Measurements from ENCODE around the gene GK. TPM values are rescaled to one million over a fixed set of nuclear protein-coding genes. Genes with fewer than 3 reads are reported as not detected.
A peak's percentile ranks its signal among the peaks of the same experiment; 100 is the strongest.

Gene GK
- total and polyA plus RNA-seq, 9 of the 15 experiments (the other 6 are each of a cell fraction or from before 2014, with no cell fraction given) = 8.0 to 15.7 (median 12.4) TPM

- in situ Hi-C loops (cut with MboI) = no loop called here
- Histone ChIP-seq H2AFZ (ENCODE audit: low read depth, low read length) (no peak overlapping the region), H3K9me3 (replicated peaks; ENCODE audit: control insufficient read depth, insufficient read depth, low read depth, low read length) (no peaks in the 10 kb centered on the region), H4K20me1 (replicated peaks; ENCODE audit: control insufficient read depth, insufficient read depth, low read length) (no peaks in the 10 kb centered on the region), H3K9ac (ENCODE audit: insufficient read depth in 1 of 2, low read depth in 2 of 2, low read length in 2 of 2) (no peak overlapping the region), H3K9me1 (ENCODE audit: control insufficient read depth, insufficient read depth, low read length) (no peaks in the 10 kb centered on the region), H3K27ac (ENCODE audit: extremely low read depth, low read depth, low read length) (peak overlapping the region; percentile 63; the same call in 2 of the 3 replicates), H3K27me3 (ENCODE audit: control insufficient read depth in 2 of 2, insufficient read depth in 2 of 2, low read length in 2 of 2) (no peaks in the 10 kb centered on the region), H3K36me3 (ENCODE audit: control insufficient read depth, insufficient read depth, low read length) (no peaks in the 10 kb centered on the region), H3K4me3 (no peak overlapping the region), H3K79me2 (ENCODE audit: control insufficient read depth, insufficient read depth, low read length) (no peaks in the 10 kb centered on the region; the same call in 1 of the 3 replicates), H3K4me1 (replicated peaks in 1 of 2; ENCODE audit: control insufficient read depth in 2 of 2, insufficient read depth in 2 of 2, low read length in 2 of 2) (peaks cover 3 to 19% of the 10 kb centered on the region in 2 experiments; a peak in 2 of 5 replicates), H3K4me2 (ENCODE audit: insufficient read depth, low read length) (no peak overlapping the region)
- 38% methylated on average over 2 of the region's 2 CpGs for WGBS (ENCODE audit: insufficient coverage, low coverage, missing lambda C conversion rate)
- peak; percentile 77 for ATAC-seq
- ChIA-PET CTCF (ENCODE audit: low intra/inter-chr PET ratio) (no interaction called here), POLR2A (no interaction called here)
- FAIRE-seq = no peak
- DNase-seq (ENCODE audit: extremely low read depth in 1 of 4, low spot score in 3 of 4) = peak; percentile 22 to 58 (median 40)
- intact Hi-C loops (cut with micrococcal nuclease) = loop anchor here (10.0 kb wide), 1 partner anchor 225 kb away; the partner anchor contains the start of gene TAB3
- no TSS peak for BruUV-seq (replicated peaks)
- peak; percentile 63 to 68; a peak in 2 of 4 replicates for TF ChIP-seq TRIM24 (IDR thresholded peaks at IDR 0.05)
- no peak for TF ChIP-seq NRF1 (conservative IDR thresholded peaks at IDR 0.05 in 1 of 2, IDR thresholded peaks at IDR 0.05 in 1 of 2)
- no peak for TF ChIP-seq POU5F1 (IDR thresholded peaks at IDR 0.05; ENCODE audit: borderline replicate concordance, low read depth, low read length, partially characterized antibody)
- TF ChIP-seq EP300 (IDR thresholded peaks at IDR 0.05; ENCODE audit: low read length) = peak; percentile 56; the same call in 1 of the 2 replicates
- peak; percentile 18; the same call in 1 of the 2 replicates for TF ChIP-seq CREM (IDR thresholded peaks at IDR 0.05; ENCODE audit: low read depth)
- TF ChIP-seq NCOA6 (IDR thresholded peaks at IDR 0.05) = no peak
- peak; percentile 47; the same call in 1 of the 2 replicates for TF ChIP-seq ZNF592 (IDR thresholded peaks at IDR 0.05)
- TF ChIP-seq ETV1 (tag; conservative IDR thresholded peaks at IDR 0.05; ENCODE audit: low read depth) = 0 out of 2 replicates have a peak, but pooled peaks have one; percentile 10
- TF ChIP-seq SMARCE1 (IDR thresholded peaks at IDR 0.05) = peak; percentile 55; the same call in 1 of the 2 replicates
- peak; percentile 44; the same call in 1 of the 2 replicates for TF ChIP-seq HMBOX1 (IDR thresholded peaks at IDR 0.05)
- peak; percentile 52 for TF ChIP-seq CEBPB (tag; IDR thresholded peaks at IDR 0.05)
- peak; percentile 78 for TF ChIP-seq ARID3A (IDR thresholded peaks at IDR 0.05; ENCODE audit: borderline replicate concordance, low read depth, low read length)
- peak; percentile 79; the same call in 1 of the 2 replicates for TF ChIP-seq JUND (IDR thresholded peaks at IDR 0.05; ENCODE audit: borderline replicate concordance, low read depth, low read length)
- TF ChIP-seq JUND (tag; IDR thresholded peaks at IDR 0.05; ENCODE audit: borderline replicate concordance, low read depth, low read length) = no peak; the same call in 2 of the 3 replicates
- TF ChIP-seq NFYB (IDR thresholded peaks at IDR 0.05; ENCODE audit: extremely low read depth, insufficient read length) = no peak
- no peak for TF ChIP-seq ATF1 (CRISPR knock-in tag; IDR thresholded peaks at IDR 0.05)
- TF ChIP-seq ATF1 (tag; IDR thresholded peaks at IDR 0.05) = 0 out of 2 replicates have a peak, but pooled peaks have one; percentile 19
- TF ChIP-seq KDM1A (IDR thresholded peaks at IDR 0.05) = no peak
Measured at GRCh38 chrX:30659421-30659820, 6.2 kb downstream of the GK start.

All from K562 (cell line).